Immature natural killer cell (primary cell): ENCODE data around the gene SH2D3C. TPM values are rescaled to one million over a fixed set of nuclear protein-coding genes. Genes with fewer than 3 reads are reported as not detected.
A peak's percentile ranks its signal among the peaks of the same experiment; 100 is the strongest.
"Not testable (repeated sequence)": the region's sequence is repeated elsewhere in the genome, so short reads cannot be mapped to it uniquely, and the experiment has no call there.

Experiments used
- DNase-seq, 3 donors: peaks; one replicate each; pipeline ENCODE4 v3.0.0; 2022; ENCODE audit warnings: mixed read lengths in 1 of 3
- H3K27ac Mint-ChIP-seq, 6 donors: one replicate each; pipeline ENCODE4 v1.8.0; 2020; ENCODE audit warnings: mixed read lengths in 6 of 6, mild to moderate bottlenecking in 5 of 6, inconsistent platforms in 4 of 6, moderate library complexity in 3 of 6
- H3K27me3 Mint-ChIP-seq, 3 donors: one replicate each; pipeline ENCODE4 v1.8.0; 2020 to 2021; ENCODE audit warnings: low read depth in 3 of 3, mild to moderate bottlenecking in 3 of 3, mixed read lengths in 3 of 3, moderate library complexity in 3 of 3, inconsistent platforms in 1 of 3
- H3K36me3 Mint-ChIP-seq, 3 donors: one replicate each; pipeline ENCODE4 v1.8.0; 2020; ENCODE audit warnings: mixed read lengths in 3 of 3, inconsistent platforms in 2 of 3, mild to moderate bottlenecking in 2 of 3
- H3K4me1 Mint-ChIP-seq, 2 donors: one replicate each; pipeline ENCODE4 v1.8.0; 2020; ENCODE audit warnings: inconsistent platforms in 2 of 2, mild to moderate bottlenecking in 2 of 2, mixed read lengths in 2 of 2, moderate library complexity in 1 of 2
- H3K4me3 Mint-ChIP-seq, 5 donors: one replicate each; pipeline ENCODE4 v1.8.0; 2020; ENCODE audit warnings: mild to moderate bottlenecking in 5 of 5, mixed read lengths in 5 of 5, inconsistent platforms in 3 of 5, moderate library complexity in 3 of 5
- H3K9me3 Mint-ChIP-seq, 6 donors: one replicate each; pipeline ENCODE4 v1.8.0; 2020; ENCODE audit warnings: mild to moderate bottlenecking in 6 of 6, mixed read lengths in 6 of 6, inconsistent platforms in 4 of 6, moderate library complexity in 3 of 6
- polyA plus RNA-seq, 3 donors: library from polyadenylated mRNA; unstranded; fragments of 300-500 nt; fragmentation: Illumina TruSeq; gene quantifications; one replicate each; pipeline ENCODE4 v1.2.3, GENCODE V29; 2021

The SH2D3C gene
- polyA plus RNA-seq, 3 donors from 2014 or later: 16.9 to 86.2 (median 18.7) TPM

GRCh38 chr9:127762111-127762676 lies 16.3 kb downstream of the SH2D3C start:
- DNase-seq: no peak
- Mint-ChIP-seq H3K4me3 (peak overlapping the region in 1 of 5 donors; percentile 16), H3K9me3 (no peaks in the 10 kb centered on the region), H3K27me3 (no peaks in the 10 kb centered on the region), H3K4me1 (peaks cover 55 to 61% of the 10 kb centered on the region in 2 donors), H3K27ac (peak overlapping the region; percentile 57 to 94 (median 79)), H3K36me3 (peaks cover 7 to 35% (median 7%) of the 10 kb centered on the region in 3 donors)

- no peak for DNase-seq
- no peak overlapping the region for H3K4me3 Mint-ChIP-seq
- H3K27me3 Mint-ChIP-seq: no peaks in the 10 kb centered on the region
- no peaks in the 10 kb centered on the region for H3K9me3 Mint-ChIP-seq
- H3K27ac Mint-ChIP-seq: peak overlapping the region in 5 of 6 donors; percentile 46 to 89 (median 60)
- peaks cover 7 to 32% (median 7%) of the 10 kb centered on the region in 3 donors for H3K36me3 Mint-ChIP-seq
- H3K4me1 Mint-ChIP-seq: peaks cover 49 to 54% of the 10 kb centered on the region in 2 donors
Observed at GRCh38 chr9:127761491-127761956, 16.9 kb downstream of the SH2D3C start.

- H3K4me1 Mint-ChIP-seq: peaks cover 45 to 49% of the 10 kb centered on the region in 2 donors
- no peaks in the 10 kb centered on the region for H3K9me3 Mint-ChIP-seq
- no peaks in the 10 kb centered on the region for H3K27me3 Mint-ChIP-seq
- no peak for DNase-seq
- H3K4me3 Mint-ChIP-seq: no peak overlapping the region
- peaks cover 7 to 28% (median 7%) of the 10 kb centered on the region in 3 donors for H3K36me3 Mint-ChIP-seq
- H3K27ac Mint-ChIP-seq: peak overlapping the region in 4 of 6 donors; percentile 39 to 75 (median 53)
Observed at GRCh38 chr9:127761061-127761460, 17.4 kb downstream of the SH2D3C start.

GRCh38 chr9:127758843-127759242 lies 19.6 kb downstream of the SH2D3C start:
- H3K27me3 Mint-ChIP-seq: no peaks in the 10 kb centered on the region
- H3K27ac Mint-ChIP-seq: peak overlapping the region; percentile 53 to 80 (median 73)
- peaks cover 23 to 29% of the 10 kb centered on the region in 2 donors for H3K4me1 Mint-ChIP-seq
- H3K9me3 Mint-ChIP-seq: no peaks in the 10 kb centered on the region
- no peak for DNase-seq
- no peak overlapping the region for H3K4me3 Mint-ChIP-seq
- peaks cover 0 to 16% (median 0%) of the 10 kb centered on the region in 3 donors for H3K36me3 Mint-ChIP-seq

GRCh38 chr9:127756776-127757175 lies 21.7 kb downstream of the SH2D3C start:
- H3K27ac Mint-ChIP-seq: peak overlapping the region in 1 of 6 donors; percentile 17
- H3K36me3 Mint-ChIP-seq, DNase-seq, H3K4me3 Mint-ChIP-seq, H3K9me3 Mint-ChIP-seq, H3K27me3 Mint-ChIP-seq: not testable (repeated sequence)
- H3K4me1 Mint-ChIP-seq: peaks cover 14 to 25% of the 10 kb centered on the region in 2 donors

- Mint-ChIP-seq H3K36me3 (peaks cover 0 to 8% (median 0%) of the 10 kb centered on the region in 3 donors), H3K27ac (no peak overlapping the region), H3K4me1 (peaks cover 19 to 28% of the 10 kb centered on the region in 2 donors), H3K27me3 (peaks cover 0 to 3% (median 0%) of the 10 kb centered on the region in 3 donors), H3K9me3 (no peaks in the 10 kb centered on the region), H3K4me3 (no peak overlapping the region)
- no peak for DNase-seq
Observed at GRCh38 chr9:127756233-127756632, 22.2 kb downstream of the SH2D3C start.

- Mint-ChIP-seq H3K9me3 (no peaks in the 10 kb centered on the region), H3K27ac (no peak overlapping the region), H3K36me3 (peaks cover 0 to 13% (median 4%) of the 10 kb centered on the region in 3 donors)
Observed at GRCh38 chr9:127755061-127756060, 23.1 kb downstream of the SH2D3C start.

GRCh38 chr9:127754099-127755060 lies 24.1 kb downstream of the SH2D3C start:
- Mint-ChIP-seq H3K4me1 (peaks cover 19 to 35% of the 10 kb centered on the region in 2 donors), H3K27ac (no peak overlapping the region), H3K9me3 (no peaks in the 10 kb centered on the region), H3K36me3 (peaks cover 0 to 16% (median 6%) of the 10 kb centered on the region in 3 donors), H3K27me3 (peaks cover 0 to 3% (median 0%) of the 10 kb centered on the region in 3 donors), H3K4me3 (no peak overlapping the region)
- no peak for DNase-seq

More at GRCh38 chr9:127755061-127756060, 23.1 kb downstream of the SH2D3C start:
- Mint-ChIP-seq H3K27me3 (peaks cover 0 to 3% (median 0%) of the 10 kb centered on the region in 3 donors), H3K4me3 (no peak overlapping the region), H3K4me1 (peaks cover 19 to 33% of the 10 kb centered on the region in 2 donors)
- DNase-seq: no peak

GRCh38 chr9:127753622-127754021 lies 24.8 kb downstream of the SH2D3C start:
- no peak for DNase-seq
- Mint-ChIP-seq H3K4me3 (no peak overlapping the region), H3K9me3 (no peaks in the 10 kb centered on the region), H3K27ac (no peak overlapping the region), H3K4me1 (peaks cover 16 to 31% of the 10 kb centered on the region in 2 donors), H3K36me3 (peaks cover 0 to 17% (median 6%) of the 10 kb centered on the region in 3 donors), H3K27me3 (peaks cover 0 to 3% (median 0%) of the 10 kb centered on the region in 3 donors)

- peaks cover 15 to 29% of the 10 kb centered on the region in 2 donors for H3K4me1 Mint-ChIP-seq
- H3K27me3 Mint-ChIP-seq: peaks cover 0 to 3% (median 0%) of the 10 kb centered on the region in 3 donors
- H3K4me3 Mint-ChIP-seq: no peak overlapping the region
- no peaks in the 10 kb centered on the region for H3K9me3 Mint-ChIP-seq
- DNase-seq: no peak
- peak overlapping the region in 5 of 6 donors; percentile 6 to 69 (median 36) for H3K27ac Mint-ChIP-seq
- peaks cover 0 to 16% (median 6%) of the 10 kb centered on the region in 3 donors for H3K36me3 Mint-ChIP-seq
Observed at GRCh38 chr9:127753148-127753547, 25.3 kb downstream of the SH2D3C start.

- Mint-ChIP-seq H3K9me3 (no peaks in the 10 kb centered on the region), H3K27me3 (peaks cover 0 to 3% (median 0%) of the 10 kb centered on the region in 3 donors), H3K27ac (peak overlapping the region in 5 of 6 donors; percentile 7 to 80 (median 70)), H3K36me3 (peaks cover 0 to 21% (median 6%) of the 10 kb centered on the region in 3 donors), H3K4me1 (peaks cover 28 to 36% of the 10 kb centered on the region in 2 donors), H3K4me3 (no peak overlapping the region)
- DNase-seq: no peak
Observed at GRCh38 chr9:127751269-127752054, 27.0 kb downstream of the SH2D3C start.

GRCh38 chr9:127749090-127749787 lies 29.2 kb downstream of the SH2D3C start:
- H3K27ac Mint-ChIP-seq: peak overlapping the region in 1 of 6 donors; percentile 39
- no peaks in the 10 kb centered on the region for H3K9me3 Mint-ChIP-seq
- H3K4me3 Mint-ChIP-seq: no peak overlapping the region
- DNase-seq: no peak
- peaks cover 0 to 21% (median 6%) of the 10 kb centered on the region in 3 donors for H3K36me3 Mint-ChIP-seq
- peaks cover 28 to 36% of the 10 kb centered on the region in 2 donors for H3K4me1 Mint-ChIP-seq
- peaks cover 0 to 3% (median 0%) of the 10 kb centered on the region in 3 donors for H3K27me3 Mint-ChIP-seq
